HG02884 (cell line): ENCODE results near the gene SWSAP1.
"Not testable (repeated sequence)": the region's sequence is repeated elsewhere in the genome, so short reads cannot be mapped to it uniquely, and the experiment has no call there.

ENCODE experiments used
- ATAC-seq: cut with Tn5 transposase; IDR thresholded peaks from one replicate; pipeline ENCODE4 v1.9.1; 2021; ENCODE audit warnings: mild to moderate bottlenecking, moderate library complexity; ENCODE audit not compliant: unreplicated experiment

SWSAP1 gene

GRCh38 chr19:11354102-11354501 lies 20.4 kb upstream of the SWSAP1 start:
- not testable (repeated sequence) for ATAC-seq

- ATAC-seq: no peak
Measured at GRCh38 chr19:11355160-11356073, 19.0 kb upstream of the SWSAP1 start, which contains the start of gene PLPPR2. Gene PLPPR2, plus strand, starts transcription at chr19:11355432. Its CDS starts 2,242 bp downstream, at chr19:11357674.

GRCh38 chr19:11356074-11356397 lies 18.4 kb upstream of the SWSAP1 start:
- no peak for ATAC-seq

GRCh38 chr19:11356676-11357550 lies 17.6 kb upstream of the SWSAP1 start:
- ATAC-seq: no peak

- no peak for ATAC-seq
Measured at GRCh38 chr19:11359421-11359820, 15.0 kb upstream of the SWSAP1 start.

GRCh38 chr19:11361037-11361770 lies 13.3 kb upstream of the SWSAP1 start:
- ATAC-seq: no peak

- ATAC-seq: no peak
Measured at GRCh38 chr19:11361771-11362731, 12.4 kb upstream of the SWSAP1 start.

- ATAC-seq: no peak
Measured at GRCh38 chr19:11363881-11364280, 10.6 kb upstream of the SWSAP1 start.

- ATAC-seq: no peak
Measured at GRCh38 chr19:11364296-11364904, 10.1 kb upstream of the SWSAP1 start.

- no peak for ATAC-seq
Measured at GRCh38 chr19:11364935-11365334, 9.5 kb upstream of the SWSAP1 start.

GRCh38 chr19:11365557-11366117 lies 8.8 kb upstream of the SWSAP1 start:
- ATAC-seq: no peak

GRCh38 chr19:11367528-11367927 lies 6.9 kb upstream of the SWSAP1 start:
- no peak for ATAC-seq

GRCh38 chr19:11370744-11371143 lies 3.7 kb upstream of the SWSAP1 start:
- ATAC-seq: no peak

- ATAC-seq: no peak
Measured at GRCh38 chr19:11373166-11373884, 1.1 kb upstream of the SWSAP1 start.

- ATAC-seq: no peak
Measured at GRCh38 chr19:11373885-11374432, 507 bp upstream of the SWSAP1 start.

GRCh38 chr19:11375143-11375948 lies 880 bp downstream of the SWSAP1 start:
- ATAC-seq: peak; percentile 29

- no peak for ATAC-seq
Measured at GRCh38 chr19:11377237-11377636, 2.8 kb downstream of the SWSAP1 start.
